Mesothelial cell of epicardium (in vitro differentiated cells): Measurements from ENCODE around the gene PCARE. TPM values are rescaled to one million over a fixed set of nuclear protein-coding genes. Genes with fewer than 3 reads are reported as not detected.

ENCODE experiments used
- DNase-seq, 2 experiments: peaks; one replicate each; pipeline ENCODE4 v3.0.0; 2021; ENCODE audit warnings: low spot score in 2 of 2; ENCODE audit not compliant: unreplicated experiment in 2 of 2
- H3K27ac Mint-ChIP-seq: 2 replicates; pipeline ENCODE4 v1.8.0; 2021; ENCODE audit warnings: mixed read lengths
- H3K27me3 Mint-ChIP-seq: 2 replicates; pipeline ENCODE4 v1.8.0; 2021; ENCODE audit warnings: low read depth, mixed read lengths
- H3K36me3 Mint-ChIP-seq: 2 replicates; pipeline ENCODE4 v1.8.0; 2021; ENCODE audit warnings: mixed read lengths
- H3K4me1 Mint-ChIP-seq: 2 replicates; pipeline ENCODE4 v1.8.0; 2021; ENCODE audit warnings: mixed read lengths
- H3K4me3 Mint-ChIP-seq: 2 replicates; pipeline ENCODE4 v1.8.0; 2021; ENCODE audit warnings: mild to moderate bottlenecking, moderate library complexity, mixed read lengths
- H3K9me3 Mint-ChIP-seq: 2 replicates; pipeline ENCODE4 v1.8.0; 2021; ENCODE audit warnings: mixed read lengths
- total RNA-seq: library from RNA; stranded (reverse); gene quantifications from 3 replicates; pipeline ENCODE4 v1.2.1, GENCODE V29; 2021
- TF ChIP-seq, protein P1 (sequence below): fragments of 200-600 bp; sonication (generic); IDR thresholded peaks from one replicate; pipeline ENCODE4 v1.5.0; 2021; ENCODE audit warnings: antibody characterized with exemption; ENCODE audit not compliant: unreplicated experiment

PCARE gene
- total RNA-seq, 1 donor from 2014 or later = 0.22 TPM

DNA sequence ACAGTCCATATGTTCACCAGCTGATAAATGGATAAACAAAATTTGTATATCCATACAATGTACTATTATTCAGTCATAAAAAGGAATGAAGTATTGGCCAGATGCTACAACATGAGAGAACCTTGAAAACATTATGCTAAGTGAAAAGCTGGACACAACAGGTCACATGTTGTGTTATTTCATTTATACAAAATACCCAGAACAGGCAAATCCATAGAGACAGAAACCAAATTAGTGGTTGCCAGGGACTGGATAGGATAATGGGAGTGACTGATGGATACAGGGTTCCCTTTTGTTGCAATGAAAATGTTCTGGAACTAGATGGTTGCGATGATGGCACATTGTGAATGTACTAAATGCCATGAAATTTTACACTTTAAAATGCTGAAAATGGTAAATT lies 10.2 kb upstream of the PCARE start:
- Mint-ChIP-seq H3K27ac (no peak overlapping the region), H3K4me1 (no peaks in the 10 kb centered on the region), H3K4me3 (no peak overlapping the region), H3K36me3 (no peaks in the 10 kb centered on the region), H3K27me3 (peaks cover 5% of the 10 kb centered on the region), H3K9me3 (peaks cover 10% of the 10 kb centered on the region)
- DNase-seq = no peak
- TF ChIP-seq, protein P1, sequence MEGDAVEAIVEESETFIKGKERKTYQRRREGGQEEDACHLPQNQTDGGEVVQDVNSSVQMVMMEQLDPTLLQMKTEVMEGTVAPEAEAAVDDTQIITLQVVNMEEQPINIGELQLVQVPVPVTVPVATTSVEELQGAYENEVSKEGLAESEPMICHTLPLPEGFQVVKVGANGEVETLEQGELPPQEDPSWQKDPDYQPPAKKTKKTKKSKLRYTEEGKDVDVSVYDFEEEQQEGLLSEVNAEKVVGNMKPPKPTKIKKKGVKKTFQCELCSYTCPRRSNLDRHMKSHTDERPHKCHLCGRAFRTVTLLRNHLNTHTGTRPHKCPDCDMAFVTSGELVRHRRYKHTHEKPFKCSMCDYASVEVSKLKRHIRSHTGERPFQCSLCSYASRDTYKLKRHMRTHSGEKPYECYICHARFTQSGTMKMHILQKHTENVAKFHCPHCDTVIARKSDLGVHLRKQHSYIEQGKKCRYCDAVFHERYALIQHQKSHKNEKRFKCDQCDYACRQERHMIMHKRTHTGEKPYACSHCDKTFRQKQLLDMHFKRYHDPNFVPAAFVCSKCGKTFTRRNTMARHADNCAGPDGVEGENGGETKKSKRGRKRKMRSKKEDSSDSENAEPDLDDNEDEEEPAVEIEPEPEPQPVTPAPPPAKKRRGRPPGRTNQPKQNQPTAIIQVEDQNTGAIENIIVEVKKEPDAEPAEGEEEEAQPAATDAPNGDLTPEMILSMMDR = no peak

DNA sequence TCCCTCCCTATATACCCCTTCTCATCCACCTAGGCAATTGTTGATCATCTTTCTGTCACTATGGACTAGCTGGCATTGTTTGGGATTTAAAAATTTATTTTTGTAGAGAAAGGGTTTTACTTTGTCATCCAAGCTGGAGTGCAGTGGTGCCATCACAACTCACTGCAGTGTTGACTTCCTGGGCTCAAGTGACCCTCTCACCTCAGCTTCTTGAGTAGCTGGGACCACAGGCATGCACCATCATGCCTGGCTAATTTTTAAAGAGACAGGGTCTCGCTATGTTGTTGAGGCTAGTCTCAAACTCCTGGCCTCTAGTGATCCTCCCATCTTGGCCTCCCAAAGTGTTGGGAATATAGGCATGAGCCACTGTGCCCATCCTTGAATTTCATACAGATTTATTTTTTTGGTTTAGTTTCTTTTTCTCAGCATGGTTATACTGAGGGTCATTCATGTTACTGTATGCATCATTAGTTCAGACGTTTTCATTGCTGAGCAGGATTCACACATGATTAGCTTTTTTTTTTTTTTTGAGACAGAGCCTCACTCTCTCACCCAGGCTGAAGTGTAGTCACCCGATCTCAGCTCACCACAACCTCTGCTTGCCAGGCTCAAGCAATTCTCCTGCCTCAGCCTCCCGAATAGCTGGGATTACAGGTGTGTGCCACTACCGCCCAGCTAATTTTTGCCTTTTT lies 8.6 kb upstream of the PCARE start:
- Mint-ChIP-seq H3K27me3 (peaks cover 4% of the 10 kb centered on the region), H3K4me1 (no peaks in the 10 kb centered on the region), H3K36me3 (no peaks in the 10 kb centered on the region), H3K9me3 (peaks cover 13% of the 10 kb centered on the region), H3K4me3 (no peak overlapping the region), H3K27ac (no peak overlapping the region)
- TF ChIP-seq, protein P1 = no peak
- DNase-seq = no peak

DNA sequence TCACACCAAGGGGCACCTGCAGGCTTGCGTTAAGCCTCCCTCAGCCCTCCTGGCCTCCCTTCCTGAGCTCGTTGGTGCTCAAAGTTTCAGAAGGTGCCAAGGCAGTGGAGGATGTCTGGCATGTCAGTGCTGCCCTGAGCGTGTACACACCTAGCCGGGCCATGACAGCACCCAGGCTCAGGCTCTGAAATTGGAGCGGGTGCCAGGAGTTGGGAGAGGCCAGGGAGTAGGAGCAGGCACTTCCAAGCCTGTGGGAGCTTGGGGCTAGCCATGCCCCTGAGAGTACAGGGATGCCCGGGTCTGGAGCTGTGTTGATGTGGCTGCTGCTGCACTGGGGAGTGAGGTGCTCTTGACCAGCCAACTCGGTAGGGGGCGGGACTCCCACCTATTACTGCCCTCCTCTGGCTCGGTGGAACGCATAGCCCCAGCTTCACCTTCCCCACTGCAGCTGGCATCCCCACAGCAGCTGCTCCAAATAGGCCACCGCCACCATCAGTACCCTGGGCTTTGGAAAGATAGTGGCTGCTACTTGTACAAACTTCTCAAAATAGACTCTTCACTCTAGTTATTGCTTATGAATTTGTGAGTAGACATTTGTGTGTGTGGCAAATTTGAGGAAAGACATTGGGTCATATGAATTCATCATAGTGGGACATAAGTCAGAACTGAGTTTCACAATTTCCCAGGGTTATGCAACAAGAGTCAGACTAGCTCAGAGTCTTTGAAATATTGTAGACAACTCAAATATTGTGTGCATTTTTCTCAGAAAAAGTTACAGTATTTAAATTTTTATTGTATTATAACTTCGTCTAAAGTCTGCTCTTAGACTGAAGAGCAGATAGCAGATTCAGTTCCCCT lies 6.8 kb upstream of the PCARE start:
- Mint-ChIP-seq H3K4me1 (no peaks in the 10 kb centered on the region), H3K4me3 (no peak overlapping the region), H3K27ac (no peak overlapping the region), H3K9me3 (peaks cover 18% of the 10 kb centered on the region), H3K27me3 (no peaks in the 10 kb centered on the region), H3K36me3 (no peaks in the 10 kb centered on the region)
- DNase-seq = no peak
- TF ChIP-seq, protein P1 = no peak

DNA sequence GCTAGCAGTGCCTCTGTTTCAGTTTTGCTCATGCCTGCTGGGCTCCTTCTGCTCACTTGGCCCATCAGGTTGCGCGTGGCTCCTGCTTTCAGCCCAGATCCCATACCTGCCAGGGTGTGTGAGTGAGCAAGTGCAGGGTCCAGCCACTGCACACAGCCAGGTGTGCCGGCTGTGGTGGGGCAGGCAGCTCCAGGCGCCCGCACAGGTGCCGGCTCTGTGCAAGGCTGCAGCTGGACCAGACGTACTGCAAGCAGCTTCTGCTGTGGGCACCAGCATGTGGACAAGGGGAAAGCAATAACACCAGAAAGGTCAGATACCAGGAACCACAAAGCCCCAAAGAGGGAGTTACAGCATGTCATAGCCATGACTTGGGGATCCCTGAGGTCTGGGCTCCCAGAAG lies 5.6 kb upstream of the PCARE start:
- no peak for DNase-seq
- Mint-ChIP-seq H3K9me3 (peaks cover 18% of the 10 kb centered on the region), H3K36me3 (no peaks in the 10 kb centered on the region), H3K4me3 (no peak overlapping the region), H3K4me1 (no peaks in the 10 kb centered on the region), H3K27ac (no peak overlapping the region), H3K27me3 (no peaks in the 10 kb centered on the region)
- TF ChIP-seq, protein P1 = no peak

DNA sequence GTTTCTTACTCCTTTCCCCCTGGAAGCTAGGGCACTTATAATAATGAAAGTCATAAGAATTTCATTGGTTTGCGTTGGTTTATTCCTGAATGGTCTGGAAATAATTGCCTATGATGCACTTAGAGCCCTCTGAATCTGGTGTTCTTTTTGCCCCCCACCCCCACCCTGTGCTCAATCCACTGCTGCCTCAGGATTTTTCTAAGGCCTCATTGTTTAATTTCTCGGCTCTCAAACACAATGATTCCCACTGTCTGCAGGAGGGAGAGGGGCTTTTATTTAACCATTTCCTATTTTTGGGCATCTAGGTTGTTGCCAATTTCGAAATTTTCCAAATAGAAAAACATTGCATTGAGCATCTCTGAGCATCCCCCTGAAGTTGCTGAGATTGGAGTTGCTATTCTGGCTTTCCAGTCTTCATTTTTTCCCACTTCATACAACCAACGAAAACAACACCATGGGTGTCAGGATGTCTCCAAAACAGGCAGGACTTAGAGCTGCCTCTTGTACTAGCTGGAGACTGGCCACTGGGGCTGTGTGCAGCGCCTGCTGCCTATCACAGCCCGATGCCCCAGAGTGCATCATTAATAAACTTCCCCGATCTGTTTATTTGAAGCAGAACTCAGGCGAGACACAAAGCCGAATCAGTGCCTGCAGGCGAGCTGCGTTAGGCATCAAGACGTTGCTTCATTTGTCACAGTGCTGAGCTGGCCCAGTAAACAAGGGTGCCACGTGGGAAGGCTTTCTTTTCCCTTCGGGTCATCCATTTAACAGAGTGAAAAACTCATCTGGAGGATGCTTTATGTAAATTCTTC lies 1.8 kb upstream of the PCARE start:
- TF ChIP-seq, protein P1 = no peak
- Mint-ChIP-seq H3K9me3 (peaks cover 14% of the 10 kb centered on the region), H3K4me1 (no peaks in the 10 kb centered on the region), H3K27me3 (no peaks in the 10 kb centered on the region), H3K4me3 (no peak overlapping the region), H3K36me3 (no peaks in the 10 kb centered on the region), H3K27ac (no peak overlapping the region)
- DNase-seq = no peak
